ENCODE measurements around the gene TBC1D2B. TPM values are rescaled to one million over a fixed set of nuclear protein-coding genes. Genes with fewer than 3 reads are reported as not detected.

The TBC1D2B gene
- polyA plus RNA-seq, 4 donors = 7.6 to 44.4 (median 11.9) TPM

DNA sequence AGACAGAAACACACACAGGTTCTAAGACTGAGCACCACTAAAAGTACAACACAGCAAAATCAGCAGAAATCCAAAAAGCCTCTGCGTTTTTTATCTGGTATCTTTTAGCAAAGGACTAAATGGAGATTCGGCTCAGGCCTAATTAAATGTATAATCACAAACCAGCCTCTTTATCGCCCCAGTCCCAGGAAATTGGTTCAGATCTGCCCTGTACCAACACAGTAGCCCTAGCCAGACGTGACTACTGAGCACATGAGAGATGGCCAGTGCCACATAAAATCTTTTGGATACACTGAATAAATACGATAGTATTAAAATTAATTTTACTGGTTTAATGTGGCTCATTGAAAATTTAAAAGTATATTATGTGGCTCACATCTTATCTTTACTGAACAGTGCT is 19.7 kb downstream of the TBC1D2B start:
- Histone ChIP-seq H3K27me3 (ENCODE audit: control insufficient read depth in 3 of 3, insufficient read depth in 3 of 3, low read length in 3 of 3) (no peaks in the 10 kb centered on the region), H3K27ac (ENCODE audit: low read depth in 1 of 3, low read length in 2 of 3) (peak overlapping the region; percentile 9 to 50 (median 12)), H3K9me3 (ENCODE audit: control insufficient read depth in 2 of 2, insufficient read depth in 1 of 2, low read depth in 1 of 2, low read length in 1 of 2) (no peaks in the 10 kb centered on the region), H3K4me3 (ENCODE audit: low read depth in 1 of 3, low read length in 3 of 3) (no peak overlapping the region), H3K36me3 (ENCODE audit: control insufficient read depth in 3 of 3, insufficient read depth in 2 of 3, low read depth in 1 of 3, low read length in 3 of 3) (peaks cover 0 to 24% (median 0%) of the 10 kb centered on the region in 3 donors), H3K4me1 (ENCODE audit: control insufficient read depth in 3 of 3, insufficient read depth in 2 of 3, low read depth in 1 of 3, low read length in 2 of 3) (peaks cover 19 to 62% (median 43%) of the 10 kb centered on the region in 3 donors)
- 84 to 90% (median 85%) methylated on average over 5 of the region's 5 CpGs for WGBS, 3 donors
- DNase-seq (no peak), FAIRE-seq (no peak)

DNA sequence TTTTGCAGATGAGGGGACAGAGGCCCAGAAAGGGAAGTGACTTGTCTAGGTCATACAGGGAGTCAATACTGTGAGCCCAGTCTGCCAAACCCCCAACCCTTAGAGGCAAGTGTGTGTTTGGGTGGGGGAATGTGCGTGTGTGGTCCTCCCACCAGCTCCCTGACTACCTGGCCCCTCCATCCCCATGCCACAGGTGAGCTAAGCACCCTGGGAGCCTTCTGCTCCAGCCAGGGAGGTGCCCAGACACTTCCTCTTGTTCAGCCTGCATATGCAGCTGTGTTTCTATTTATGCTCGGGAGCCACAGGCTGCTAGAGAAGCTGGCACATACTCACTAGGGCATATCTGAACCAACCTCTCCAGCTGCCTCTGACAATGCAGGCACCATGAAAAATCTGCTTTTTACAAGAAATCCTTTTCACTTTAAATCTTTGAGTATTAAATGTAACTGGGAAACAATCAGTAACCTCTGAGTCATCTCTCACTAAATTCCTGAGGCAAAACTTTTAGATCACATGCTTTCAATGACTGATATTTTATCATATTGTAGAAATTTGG is 20.7 kb downstream of the TBC1D2B start:
- Histone ChIP-seq H3K36me3 (ENCODE audit: control insufficient read depth in 3 of 3, insufficient read depth in 2 of 3, low read depth in 1 of 3, low read length in 3 of 3) (peaks cover 0 to 26% (median 0%) of the 10 kb centered on the region in 3 donors), H3K9me3 (ENCODE audit: control insufficient read depth in 2 of 2, insufficient read depth in 1 of 2, low read depth in 1 of 2, low read length in 1 of 2) (no peaks in the 10 kb centered on the region), H3K27ac (ENCODE audit: low read depth in 1 of 3, low read length in 2 of 3) (peak overlapping the region; percentile 65 to 85 (median 74)), H3K4me1 (ENCODE audit: control insufficient read depth in 3 of 3, insufficient read depth in 2 of 3, low read depth in 1 of 3, low read length in 2 of 3) (peaks cover 22 to 65% (median 45%) of the 10 kb centered on the region in 3 donors), H3K27me3 (ENCODE audit: control insufficient read depth in 3 of 3, insufficient read depth in 3 of 3, low read length in 3 of 3) (no peaks in the 10 kb centered on the region), H3K4me3 (ENCODE audit: low read depth in 1 of 3, low read length in 3 of 3) (no peak overlapping the region)
- 11 to 23% (median 13%) methylated on average over 2 of the region's 2 CpGs for WGBS, 3 donors
- DNase-seq (peak in 1 of 2 donors; percentile 40), FAIRE-seq (no peak)

DNA sequence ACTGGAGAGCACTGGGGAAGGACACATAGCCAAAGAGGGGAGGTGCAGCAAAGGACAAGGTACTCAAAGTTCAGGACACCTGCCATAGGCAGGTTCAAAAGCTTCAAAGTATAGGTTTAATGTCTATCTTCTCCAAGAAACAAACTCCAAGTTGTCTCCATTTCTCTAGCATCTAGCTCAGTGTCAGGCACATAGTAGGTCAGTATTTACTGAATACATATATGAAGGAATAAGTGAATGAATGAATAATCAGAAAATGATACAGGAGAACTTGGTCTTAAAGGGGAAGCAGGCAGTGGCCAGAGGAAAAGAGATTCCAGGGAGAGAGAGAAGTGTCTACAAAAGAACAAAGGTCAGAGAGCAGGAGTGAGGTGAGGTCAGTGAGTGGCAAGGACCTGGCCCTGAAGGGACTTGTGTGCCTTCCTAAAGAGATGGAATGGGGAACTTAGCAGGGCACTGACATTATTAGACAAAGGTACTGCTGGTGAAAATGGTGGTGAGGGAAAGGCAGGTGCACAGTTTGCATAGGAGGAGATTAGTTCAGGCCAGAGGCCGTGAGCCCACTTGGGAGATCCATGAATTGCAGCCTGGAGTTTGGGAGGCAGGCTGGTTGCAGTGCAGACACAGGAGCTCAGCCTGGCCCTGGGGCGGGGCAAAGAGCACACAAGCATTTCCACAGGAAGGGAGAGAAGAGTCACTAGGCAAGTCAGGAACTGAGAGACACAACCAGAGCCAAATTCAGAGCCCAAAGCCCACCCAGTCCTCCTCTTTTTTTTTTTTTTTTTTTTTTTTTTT is 21.4 kb downstream of the TBC1D2B start:
- H3K27me3 ChIP-seq (ENCODE audit: control insufficient read depth in 3 of 3, insufficient read depth in 3 of 3, low read length in 3 of 3) = no peaks in the 10 kb centered on the region
- no peak overlapping the region for H3K4me3 ChIP-seq (ENCODE audit: low read depth in 1 of 3, low read length in 3 of 3)
- DNase-seq = peak; percentile 67 to 82
- peak overlapping the region; percentile 65 to 85 (median 74) for H3K27ac ChIP-seq (ENCODE audit: low read depth in 1 of 3, low read length in 2 of 3)
- FAIRE-seq = no peak
- no peaks in the 10 kb centered on the region for H3K9me3 ChIP-seq (ENCODE audit: control insufficient read depth in 2 of 2, insufficient read depth in 1 of 2, low read depth in 1 of 2, low read length in 1 of 2)
- WGBS, 3 donors = 14 to 28% (median 28%) methylated on average over 2 of the region's 2 CpGs
- peaks cover 0 to 26% (median 0%) of the 10 kb centered on the region in 3 donors for H3K36me3 ChIP-seq (ENCODE audit: control insufficient read depth in 3 of 3, insufficient read depth in 2 of 3, low read depth in 1 of 3, low read length in 3 of 3)
- H3K4me1 ChIP-seq (ENCODE audit: control insufficient read depth in 3 of 3, insufficient read depth in 2 of 3, low read depth in 1 of 3, low read length in 2 of 3) = peaks cover 25 to 70% (median 50%) of the 10 kb centered on the region in 3 donors

DNA sequence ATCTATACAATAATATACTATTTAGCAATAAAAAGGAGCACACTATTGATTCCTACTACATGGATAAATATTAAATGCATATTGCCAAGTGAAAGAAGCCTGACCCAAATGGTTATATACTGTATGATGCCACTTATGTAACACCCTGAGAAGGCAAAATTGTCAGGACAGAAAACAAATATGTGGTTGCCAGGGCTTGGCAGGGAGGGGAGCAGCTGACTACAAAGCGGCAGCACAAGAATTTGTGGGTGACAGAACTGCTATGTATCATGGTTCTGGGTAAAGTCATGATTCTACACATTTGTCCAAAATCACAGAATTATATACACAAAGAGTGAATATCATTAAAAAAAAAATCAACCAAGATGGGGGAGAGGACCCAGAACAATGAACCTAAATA is 22.5 kb downstream of the TBC1D2B start:
- no peak for DNase-seq
- Histone ChIP-seq H3K27ac (ENCODE audit: low read depth in 1 of 3, low read length in 2 of 3) (no peak overlapping the region), H3K4me1 (ENCODE audit: control insufficient read depth in 3 of 3, insufficient read depth in 2 of 3, low read depth in 1 of 3, low read length in 2 of 3) (peaks cover 32 to 81% (median 60%) of the 10 kb centered on the region in 3 donors), H3K27me3 (ENCODE audit: control insufficient read depth in 3 of 3, insufficient read depth in 3 of 3, low read length in 3 of 3) (no peaks in the 10 kb centered on the region), H3K4me3 (ENCODE audit: low read depth in 1 of 3, low read length in 3 of 3) (no peak overlapping the region), H3K36me3 (ENCODE audit: control insufficient read depth in 3 of 3, insufficient read depth in 2 of 3, low read depth in 1 of 3, low read length in 3 of 3) (peaks cover 0 to 27% (median 0%) of the 10 kb centered on the region in 3 donors), H3K9me3 (ENCODE audit: control insufficient read depth in 2 of 2, insufficient read depth in 1 of 2, low read depth in 1 of 2, low read length in 1 of 2) (no peaks in the 10 kb centered on the region)
- 71 to 90% (median 89%) methylated on average over 1 of the region's 1 CpG for WGBS, 3 donors
- FAIRE-seq = no peak

DNA sequence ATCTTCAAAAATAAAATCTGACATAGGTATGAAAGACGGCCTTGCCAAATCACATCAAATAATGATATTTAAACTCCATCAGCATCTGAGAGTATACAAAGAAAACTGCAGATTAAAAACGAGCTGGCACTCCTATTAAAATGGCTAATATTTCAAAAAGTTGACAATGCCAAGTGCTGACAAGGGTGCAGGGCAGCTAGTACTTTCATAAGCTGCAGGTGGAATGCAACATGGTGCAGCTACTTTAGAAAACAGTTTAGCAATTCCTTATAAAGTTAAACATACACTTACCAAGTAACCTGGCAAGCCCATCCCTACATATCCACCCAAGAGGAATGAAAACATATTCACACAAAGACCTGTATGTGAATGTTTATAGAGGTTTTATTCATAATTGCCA is 23.0 kb downstream of the TBC1D2B start:
- peaks cover 34 to 85% (median 60%) of the 10 kb centered on the region in 3 donors for H3K4me1 ChIP-seq (ENCODE audit: control insufficient read depth in 3 of 3, insufficient read depth in 2 of 3, low read depth in 1 of 3, low read length in 2 of 3)
- FAIRE-seq (no peak), DNase-seq (no peak)
- H3K36me3 ChIP-seq (ENCODE audit: control insufficient read depth in 3 of 3, insufficient read depth in 2 of 3, low read depth in 1 of 3, low read length in 3 of 3) = peaks cover 0 to 28% (median 0%) of the 10 kb centered on the region in 3 donors
- no peak overlapping the region for H3K4me3 ChIP-seq (ENCODE audit: low read depth in 1 of 3, low read length in 3 of 3)
- no peaks in the 10 kb centered on the region for H3K9me3 ChIP-seq (ENCODE audit: control insufficient read depth in 2 of 2, insufficient read depth in 1 of 2, low read depth in 1 of 2, low read length in 1 of 2)
- no peak overlapping the region for H3K27ac ChIP-seq (ENCODE audit: low read depth in 1 of 3, low read length in 2 of 3)
- 68 to 81% (median 71%) methylated on average over 2 of the region's 2 CpGs for WGBS, 3 donors
- no peaks in the 10 kb centered on the region for H3K27me3 ChIP-seq (ENCODE audit: control insufficient read depth in 3 of 3, insufficient read depth in 3 of 3, low read length in 3 of 3)

DNA sequence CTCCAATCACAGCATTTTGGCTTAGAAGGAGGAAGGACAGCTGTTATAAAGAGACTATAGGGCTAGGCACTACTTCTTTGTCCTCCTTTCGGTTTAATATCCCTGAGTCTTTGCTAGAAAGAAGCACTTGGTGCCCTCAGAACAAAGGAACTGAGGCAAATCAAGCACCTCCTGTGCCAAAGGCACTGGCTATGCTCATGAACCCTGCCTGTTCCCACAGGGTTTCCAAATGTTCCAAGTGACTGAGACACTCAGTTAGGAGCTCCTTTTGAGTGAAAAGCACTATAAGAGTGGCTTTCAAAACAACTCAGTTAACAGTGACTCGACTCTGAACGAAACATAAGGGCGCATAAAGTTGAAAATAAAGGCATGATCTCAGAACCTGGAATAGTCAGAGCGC is 25.0 kb downstream of the TBC1D2B start:
- H3K27ac ChIP-seq (ENCODE audit: low read depth in 1 of 3, low read length in 2 of 3) = peak overlapping the region; percentile 54 to 90 (median 82)
- H3K36me3 ChIP-seq (ENCODE audit: control insufficient read depth in 3 of 3, insufficient read depth in 2 of 3, low read depth in 1 of 3, low read length in 3 of 3) = peaks cover 0 to 30% (median 0%) of the 10 kb centered on the region in 3 donors
- DNase-seq (no peak), FAIRE-seq (no peak)
- H3K9me3 ChIP-seq (ENCODE audit: control insufficient read depth in 2 of 2, insufficient read depth in 1 of 2, low read depth in 1 of 2, low read length in 1 of 2) = no peaks in the 10 kb centered on the region
- no peaks in the 10 kb centered on the region for H3K27me3 ChIP-seq (ENCODE audit: control insufficient read depth in 3 of 3, insufficient read depth in 3 of 3, low read length in 3 of 3)
- peaks cover 30 to 82% (median 61%) of the 10 kb centered on the region in 3 donors for H3K4me1 ChIP-seq (ENCODE audit: control insufficient read depth in 3 of 3, insufficient read depth in 2 of 3, low read depth in 1 of 3, low read length in 2 of 3)
- WGBS, 3 donors = 48 to 82% (median 67%) methylated on average over 5 of the region's 5 CpGs
- no peak overlapping the region for H3K4me3 ChIP-seq (ENCODE audit: low read depth in 1 of 3, low read length in 3 of 3)

DNA sequence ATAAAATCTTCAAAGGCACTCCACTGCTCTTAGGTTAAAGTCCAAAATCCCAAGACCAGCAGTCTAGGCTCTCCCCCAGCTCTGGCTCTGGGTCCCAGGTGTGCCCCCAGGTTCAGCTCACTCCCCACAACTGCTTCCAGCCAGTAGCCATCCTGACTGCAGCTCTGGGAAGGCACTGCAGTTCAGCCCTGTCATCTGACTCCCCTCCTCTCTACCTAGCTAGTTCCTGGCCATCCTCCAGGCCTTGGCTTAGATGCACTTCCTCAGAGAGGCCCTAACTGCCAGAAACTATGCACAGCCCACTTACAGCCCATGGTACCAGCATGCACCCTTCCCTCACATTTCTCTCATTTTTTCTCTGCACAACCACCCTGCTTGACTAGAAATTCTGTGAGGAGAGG is 25.5 kb downstream of the TBC1D2B start:
- Histone ChIP-seq H3K27me3 (ENCODE audit: control insufficient read depth in 3 of 3, insufficient read depth in 3 of 3, low read length in 3 of 3) (no peaks in the 10 kb centered on the region), H3K27ac (ENCODE audit: low read depth in 1 of 3, low read length in 2 of 3) (peak overlapping the region; percentile 54 to 90 (median 82)), H3K9me3 (ENCODE audit: control insufficient read depth in 2 of 2, insufficient read depth in 1 of 2, low read depth in 1 of 2, low read length in 1 of 2) (no peaks in the 10 kb centered on the region), H3K4me3 (ENCODE audit: low read depth in 1 of 3, low read length in 3 of 3) (no peak overlapping the region), H3K4me1 (ENCODE audit: control insufficient read depth in 3 of 3, insufficient read depth in 2 of 3, low read depth in 1 of 3, low read length in 2 of 3) (peaks cover 32 to 83% (median 64%) of the 10 kb centered on the region in 3 donors), H3K36me3 (ENCODE audit: control insufficient read depth in 3 of 3, insufficient read depth in 2 of 3, low read depth in 1 of 3, low read length in 3 of 3) (peaks cover 0 to 34% (median 0%) of the 10 kb centered on the region in 3 donors)
- DNase-seq (peak; percentile 76 to 85), FAIRE-seq (no peak)

DNA sequence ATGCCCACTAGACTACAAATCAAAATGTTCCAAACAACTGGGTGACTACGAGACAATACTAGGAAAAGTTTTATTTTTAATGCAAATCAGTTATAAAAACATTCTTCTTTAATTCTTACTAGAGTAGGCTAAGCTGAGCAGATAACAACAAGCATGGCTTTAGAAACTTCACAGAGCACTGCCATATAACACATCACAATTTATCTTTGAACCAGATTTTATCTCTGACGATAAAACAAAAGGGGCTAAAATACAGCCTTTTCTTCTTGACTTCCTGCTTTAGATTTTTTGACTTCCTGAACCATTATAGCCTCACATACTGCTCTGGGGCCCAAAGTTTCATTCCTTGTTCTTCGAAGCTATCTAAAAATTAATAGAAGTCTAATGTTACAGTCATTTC is 25.9 kb downstream of the TBC1D2B start:
- no peak for DNase-seq
- no peak for FAIRE-seq
- Histone ChIP-seq H3K4me1 (ENCODE audit: control insufficient read depth in 3 of 3, insufficient read depth in 2 of 3, low read depth in 1 of 3, low read length in 2 of 3) (peaks cover 32 to 81% (median 65%) of the 10 kb centered on the region in 3 donors), H3K27ac (ENCODE audit: low read depth in 1 of 3, low read length in 2 of 3) (peak overlapping the region; percentile 54 to 90 (median 82)), H3K9me3 (ENCODE audit: control insufficient read depth in 2 of 2, insufficient read depth in 1 of 2, low read depth in 1 of 2, low read length in 1 of 2) (no peaks in the 10 kb centered on the region), H3K27me3 (ENCODE audit: control insufficient read depth in 3 of 3, insufficient read depth in 3 of 3, low read length in 3 of 3) (no peaks in the 10 kb centered on the region), H3K4me3 (ENCODE audit: low read depth in 1 of 3, low read length in 3 of 3) (no peak overlapping the region), H3K36me3 (ENCODE audit: control insufficient read depth in 3 of 3, insufficient read depth in 2 of 3, low read depth in 1 of 3, low read length in 3 of 3) (peaks cover 0 to 36% (median 0%) of the 10 kb centered on the region in 3 donors)
- WGBS, 3 donors = 7 to 32% (median 16%) methylated on average over 3 of the region's 3 CpGs

Data from small intestine (tissue), 7 donors.